Islet precursor cell (in vitro differentiated cells): ENCODE measurements around the gene TMEM72.

Experiments
- DNase-seq: peaks from one replicate; pipeline ENCODE4 v3.0.0-alpha.2; 2018

TMEM72 gene

GRCh38 chr10:44969854-44970253 lies 58.7 kb downstream of the TMEM72 start:
- no peak for DNase-seq

GRCh38 chr10:44970812-44971395 lies 59.8 kb downstream of the TMEM72 start:
- DNase-seq: no peak

DNA sequence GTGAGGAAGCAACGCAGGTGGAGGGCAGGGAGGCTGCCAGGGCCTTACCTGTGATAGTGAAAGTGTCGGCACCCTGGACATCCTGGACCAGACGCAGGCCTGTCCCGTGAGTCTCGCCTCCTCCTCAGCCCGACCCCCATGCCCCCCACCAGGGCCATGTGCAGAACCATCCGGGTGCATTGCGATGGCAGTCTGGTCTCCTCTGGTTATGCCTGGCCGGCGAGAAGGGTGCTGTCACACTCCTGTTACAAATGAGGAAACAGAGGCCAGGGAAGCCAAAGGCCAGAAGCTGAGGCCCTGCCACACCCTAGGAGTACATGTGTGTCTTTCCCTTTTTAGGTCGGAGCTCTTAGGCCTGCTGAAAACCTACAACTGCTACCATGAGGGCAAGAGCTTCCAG lies 60.3 kb downstream of the TMEM72 start:
- no peak for DNase-seq

- no peak for DNase-seq
Measured at GRCh38 chr10:44971935-44972757, 61.0 kb downstream of the TMEM72 start.

DNA sequence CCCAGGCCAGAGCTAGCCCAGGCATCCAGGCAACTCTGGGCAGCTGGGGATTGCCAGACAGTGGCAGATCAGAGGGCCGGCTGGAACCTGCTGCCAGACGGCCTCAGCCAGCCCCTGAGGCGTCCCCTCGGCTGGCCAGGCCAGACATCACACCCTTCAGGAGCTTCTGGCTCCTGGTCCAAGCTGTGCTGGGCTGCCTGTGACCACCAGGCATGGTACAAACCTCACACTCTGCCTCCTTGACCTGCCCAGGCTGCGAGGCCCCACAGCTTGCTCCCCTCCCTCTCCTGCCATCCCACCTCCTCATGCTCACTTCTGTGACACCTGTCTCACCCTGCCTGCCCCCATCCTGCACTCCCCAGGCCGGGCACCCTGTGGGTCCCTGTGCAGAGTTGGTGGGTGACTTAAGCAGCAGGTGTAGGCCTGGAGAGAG lies 61.8 kb downstream of the TMEM72 start:
- peak; percentile 86 for DNase-seq

- no peak for DNase-seq
Measured at GRCh38 chr10:44973323-44974081, 62.4 kb downstream of the TMEM72 start.

- DNase-seq: no peak
Measured at GRCh38 chr10:44974082-44974627, 63.0 kb downstream of the TMEM72 start.

DNA sequence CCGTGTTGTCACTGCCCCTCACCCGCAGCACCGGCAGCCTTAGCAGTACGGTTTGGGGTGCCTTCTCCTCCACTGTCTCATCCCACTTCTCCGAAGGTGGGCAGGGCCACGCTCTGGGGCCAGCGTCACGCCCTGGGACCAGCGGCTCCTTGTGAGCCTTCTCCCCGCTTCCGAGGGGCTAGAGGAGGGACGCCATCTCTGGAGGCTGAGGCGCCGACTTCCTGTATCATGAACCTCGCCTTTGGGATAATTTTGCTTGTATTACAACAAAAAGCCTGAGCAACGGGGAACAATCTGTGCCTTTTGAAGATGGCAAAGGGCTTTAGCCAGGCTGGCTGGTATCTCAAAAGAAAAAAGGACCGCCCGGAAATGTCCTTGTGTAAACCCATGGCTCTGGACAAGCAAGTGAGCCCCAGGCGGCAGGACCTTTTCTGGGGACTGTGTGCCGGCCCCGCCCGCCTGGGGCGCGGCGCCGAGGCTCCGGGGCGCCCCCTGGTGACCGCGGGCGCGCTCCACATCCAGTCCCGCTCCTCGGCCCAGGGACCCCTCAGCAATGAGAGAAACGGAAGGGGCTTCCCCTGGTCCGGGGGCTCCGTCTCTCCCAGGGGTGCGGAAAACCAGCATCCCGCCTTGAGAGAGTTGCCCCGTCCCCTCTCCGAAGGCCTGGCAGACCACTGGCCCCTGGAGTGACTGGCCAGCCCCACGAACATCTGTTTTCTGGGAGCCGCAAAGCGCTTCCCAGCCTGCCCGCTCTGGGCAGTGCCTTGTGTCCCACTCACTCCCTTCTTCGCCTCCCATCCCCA lies 63.7 kb downstream of the TMEM72 start:
- DNase-seq: peak; percentile 87

GRCh38 chr10:44975431-44976331 lies 64.5 kb downstream of the TMEM72 start:
- DNase-seq: peak; percentile 91

GRCh38 chr10:44976352-44977198 lies 65.4 kb downstream of the TMEM72 start:
- DNase-seq: no peak

- DNase-seq: no peak
Measured at GRCh38 chr10:44977287-44978212, 66.4 kb downstream of the TMEM72 start.

- DNase-seq: no peak
Measured at GRCh38 chr10:44978213-44978569, 67.1 kb downstream of the TMEM72 start.

GRCh38 chr10:44978570-44979280 lies 67.6 kb downstream of the TMEM72 start, which contains the start of gene DEPP1:
Gene DEPP1, minus strand, starts transcription at chr10:44978809. Its CDS starts 779 bp downstream, at chr10:44978030.
- DNase-seq: peak; percentile 98

DNA sequence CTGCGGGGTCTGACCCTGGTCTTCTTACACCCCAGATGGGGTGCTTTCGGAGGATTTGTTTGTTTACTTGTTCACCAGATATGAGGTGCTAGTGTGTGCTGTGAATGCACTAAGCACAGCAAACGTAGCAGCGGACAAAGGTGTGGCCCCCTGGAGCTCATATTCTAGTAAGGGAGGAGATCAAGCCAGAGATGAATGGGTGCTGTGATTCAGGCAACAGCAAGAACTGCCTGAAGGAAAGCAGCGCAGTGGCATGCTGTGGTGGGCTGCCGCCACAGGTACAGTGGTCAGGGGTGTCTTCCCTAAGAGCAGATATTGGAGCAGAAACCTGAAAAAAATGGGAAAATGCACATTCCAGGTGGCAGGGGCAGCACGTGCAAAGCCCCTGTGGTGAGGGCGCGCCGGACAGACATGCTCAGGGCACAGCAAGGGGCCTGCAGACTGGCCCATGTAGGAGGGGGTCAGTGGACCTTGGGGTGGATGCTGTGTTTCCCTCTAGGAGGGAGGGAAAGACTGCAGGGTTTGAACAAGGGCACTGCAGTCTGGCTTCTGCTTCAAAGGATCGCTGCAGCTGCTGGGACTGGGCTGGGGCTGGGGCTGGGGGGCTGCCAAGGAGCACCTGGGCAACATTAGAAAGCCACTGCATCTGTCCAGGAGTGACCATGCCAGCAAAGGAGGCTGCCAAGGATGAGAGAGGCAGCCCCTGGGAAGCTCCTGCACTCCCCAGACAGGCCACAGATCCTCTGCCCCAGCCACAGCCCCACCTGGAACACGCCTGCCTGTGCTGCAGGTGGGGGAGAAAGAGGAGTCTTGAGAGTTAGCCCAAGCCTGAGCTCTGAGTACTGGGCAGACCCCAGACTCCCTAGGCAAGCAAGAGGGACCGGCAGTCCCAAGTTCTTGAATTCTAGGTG lies 68.4 kb downstream of the TMEM72 start:
- no peak for DNase-seq

DNA sequence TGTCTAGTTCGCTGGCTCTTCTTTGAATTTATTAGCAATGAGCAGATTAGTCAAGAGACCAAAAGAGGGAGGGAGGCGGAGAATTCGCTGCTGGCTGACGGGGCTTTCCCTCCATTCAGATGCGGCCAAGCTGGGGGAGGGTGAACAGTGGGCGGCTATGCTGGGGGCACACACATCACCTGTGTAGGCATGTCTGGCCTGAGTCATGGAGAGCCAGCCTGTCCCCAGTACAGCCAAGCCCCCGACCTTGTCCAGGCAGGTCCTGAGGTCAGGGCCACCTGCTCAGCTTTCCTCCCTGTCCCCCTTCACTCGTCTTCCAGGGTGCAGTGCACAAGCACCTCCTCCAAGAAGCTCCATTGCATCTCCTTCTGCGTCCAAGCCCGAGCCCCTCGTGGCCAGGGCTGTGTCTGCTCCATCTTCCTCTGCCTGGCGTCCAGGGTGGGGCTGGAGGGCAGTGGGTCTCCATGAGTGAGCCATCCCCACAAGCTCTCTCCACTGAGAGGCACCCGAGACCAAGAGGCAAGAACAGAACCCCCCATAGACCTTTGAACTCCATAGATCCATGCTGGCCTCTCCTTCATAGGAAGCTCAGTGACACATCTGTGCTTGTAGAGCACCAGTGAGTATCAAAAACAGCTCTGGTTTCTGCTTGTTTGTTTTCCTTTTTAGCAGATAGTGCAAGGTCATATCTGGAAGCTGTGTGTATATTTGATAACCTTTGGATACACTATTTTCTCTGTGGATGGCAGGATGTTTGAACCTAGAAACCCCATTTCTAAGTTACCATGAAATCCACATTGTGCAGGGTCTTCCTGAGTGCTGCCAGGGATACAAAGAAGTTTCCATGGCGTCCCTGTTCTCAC lies 69.4 kb downstream of the TMEM72 start:
- DNase-seq: no peak
